Amygdala (tissue), 56 donors: ENCODE measurements around the gene TMEM88.

Source experiments
- DNase-seq, 56 donors: peaks; one replicate each; lab custom pipeline; 2025; lab: John Stamatoyannopoulos, UW

Gene TMEM88

GRCh38 chr17:7882068-7882467 lies 27.2 kb downstream of the TMEM88 start:
- DNase-seq = no peak

DNA sequence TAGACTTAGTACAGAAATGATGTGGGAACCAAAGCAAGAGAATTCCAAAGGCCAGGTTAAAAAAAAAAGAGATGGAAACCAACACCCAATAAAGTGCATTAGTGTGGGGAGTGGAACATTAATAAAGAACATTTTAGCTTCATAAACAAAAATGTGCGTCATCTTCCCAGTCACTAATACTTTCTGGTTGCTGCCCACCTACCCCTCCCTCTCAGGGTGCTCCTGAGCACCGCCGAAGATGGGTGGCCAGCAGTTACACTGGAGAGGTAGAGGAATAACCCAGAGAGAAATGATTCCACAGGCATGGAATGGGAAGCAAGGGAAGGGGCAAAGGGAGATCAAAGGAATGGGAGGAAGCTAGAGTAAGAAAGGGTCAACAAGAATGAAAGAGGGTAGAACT lies 27.8 kb downstream of the TMEM88 start:
- DNase-seq = no peak

DNA sequence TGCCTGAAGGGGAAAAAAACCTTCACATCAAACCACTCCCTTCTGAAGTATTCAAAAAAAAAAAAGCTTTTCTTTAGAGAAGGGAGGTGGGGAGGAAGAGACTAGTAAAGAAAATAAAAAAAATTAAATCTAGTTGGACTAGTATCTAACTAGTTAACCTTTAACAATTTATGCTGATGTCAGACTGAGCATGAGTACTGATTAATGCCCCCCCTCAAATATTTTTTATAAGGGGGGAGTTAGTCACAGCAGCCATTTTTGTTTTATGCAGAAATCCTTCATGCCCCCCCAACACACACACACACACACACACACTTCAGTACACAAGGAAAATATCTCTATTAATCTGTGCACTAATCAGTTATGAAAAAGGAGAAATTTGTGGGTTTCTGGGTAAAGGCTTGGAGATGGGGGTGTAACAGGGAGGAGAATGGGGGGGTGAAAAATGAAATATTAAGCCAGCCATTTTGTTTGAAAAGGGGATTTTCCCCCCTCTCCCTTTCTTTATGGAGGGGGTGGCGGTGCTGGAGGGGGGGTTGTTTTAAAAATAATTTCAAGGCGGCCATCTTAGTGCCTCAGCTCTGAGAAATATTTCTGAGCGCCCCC lies 29.0 kb downstream of the TMEM88 start:
- DNase-seq = no peak

DNA sequence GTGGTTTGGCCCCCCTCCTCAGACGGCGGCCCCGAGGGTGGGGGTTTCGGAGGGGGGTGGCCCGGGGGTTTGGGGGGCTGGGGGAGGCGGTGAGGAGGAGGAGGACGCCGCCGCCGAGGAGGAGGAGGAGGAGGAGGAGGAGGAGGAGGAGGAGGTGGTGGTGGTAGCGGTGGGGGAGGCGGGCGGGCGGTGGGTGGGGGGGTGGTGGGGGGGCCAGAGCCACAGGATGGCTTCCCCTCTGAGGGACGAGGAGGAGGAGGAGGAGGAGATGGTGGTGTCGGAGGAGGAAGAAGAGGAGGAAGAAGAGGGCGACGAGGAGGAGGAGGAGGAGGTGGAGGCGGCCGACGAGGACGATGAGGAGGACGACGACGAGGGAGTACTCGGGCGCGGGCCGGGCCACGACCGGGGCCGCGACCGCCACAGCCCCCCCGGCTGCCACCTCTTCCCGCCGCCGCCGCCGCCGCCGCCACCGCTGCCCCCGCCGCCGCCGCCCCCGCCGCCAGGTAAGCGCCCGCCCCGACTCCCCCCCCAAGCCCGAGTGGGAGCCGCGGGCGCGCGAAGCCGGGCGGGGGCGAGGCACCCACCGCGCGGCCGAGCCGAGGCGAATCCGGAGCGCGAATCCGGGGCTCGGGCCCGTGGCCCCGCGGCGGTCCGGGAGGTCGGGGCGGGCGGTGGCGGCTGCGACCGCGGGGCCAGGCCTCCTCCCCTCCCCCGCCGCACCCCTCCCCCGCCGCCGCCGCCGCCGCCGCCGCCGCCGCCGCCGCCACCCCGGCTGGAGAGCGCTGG lies 29.9 kb downstream of the TMEM88 start:
- no peak for DNase-seq

- DNase-seq = peak in 8 of 56 donors; percentile 11 to 62 (median 28)
Measured at GRCh38 chr17:7885367-7886226, 30.7 kb downstream of the TMEM88 start.

- DNase-seq = peak in 3 of 56 donors; percentile 10 to 31 (median 28)
Measured at GRCh38 chr17:7886227-7887037, 31.6 kb downstream of the TMEM88 start.

DNA sequence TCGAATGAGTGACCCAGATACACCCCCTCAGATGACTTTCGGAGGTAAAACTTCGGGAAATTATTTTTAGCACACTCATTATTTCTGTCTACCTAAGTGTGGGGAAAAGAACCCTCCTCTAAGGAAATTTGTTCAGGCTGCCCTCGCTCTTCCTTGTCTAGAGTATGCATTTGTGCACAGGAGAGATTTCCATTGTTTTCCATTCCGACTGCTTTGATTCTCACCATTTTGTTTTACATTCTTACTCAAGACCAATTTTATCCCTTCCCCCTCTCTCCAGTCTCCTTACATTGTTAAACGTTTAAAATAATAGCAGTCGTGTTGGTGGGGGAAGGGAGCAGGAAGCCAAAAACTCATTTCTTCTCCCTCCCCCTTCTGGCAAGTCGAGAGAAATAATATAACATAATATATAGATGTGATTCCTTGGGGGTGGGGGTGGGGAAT lies 32.2 kb downstream of the TMEM88 start:
- DNase-seq = no peak

DNA sequence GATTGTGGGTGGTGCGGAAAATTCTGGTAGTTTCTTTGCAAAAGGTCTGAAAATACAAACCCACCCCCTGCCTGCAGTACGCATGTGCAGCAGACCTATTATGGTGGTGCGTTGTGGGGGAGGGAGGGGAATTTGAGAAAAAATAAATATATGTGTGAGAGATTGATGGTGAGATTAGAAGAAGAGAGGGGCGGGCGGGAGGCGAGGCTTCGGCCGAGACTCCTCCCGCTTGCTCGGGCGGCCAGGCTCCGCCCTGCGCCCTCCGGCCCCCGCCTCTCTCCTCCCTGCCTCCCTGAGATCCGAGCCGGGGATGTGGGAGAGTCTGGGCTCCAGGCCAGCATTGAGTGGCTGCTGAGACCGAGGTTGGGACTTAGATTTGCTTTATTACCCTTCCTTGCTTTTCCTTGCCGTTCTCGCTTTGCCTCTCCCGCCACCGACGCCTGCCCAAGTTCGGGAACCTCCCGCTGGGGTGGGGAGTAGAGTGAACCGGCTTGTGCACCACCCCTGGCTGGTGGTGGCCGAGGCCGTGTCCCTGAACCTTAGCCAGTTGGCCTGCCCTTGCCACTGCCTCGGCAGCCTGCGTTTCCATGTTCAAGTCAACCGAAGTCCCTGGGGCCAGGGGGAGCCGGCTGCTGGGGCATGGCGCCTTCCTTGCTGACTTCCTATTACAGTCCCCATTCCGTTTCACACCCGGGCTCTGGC lies 32.8 kb downstream of the TMEM88 start:
- DNase-seq = peak in 55 of 56 donors; percentile 30 to 91 (median 81)

- DNase-seq = peak in 3 of 56 donors; percentile 18 to 31 (median 22)
Measured at GRCh38 chr17:7888184-7888920, 33.5 kb downstream of the TMEM88 start, which contains the start of gene CHD3. Gene CHD3 (plus strand): TSS chr17:7888789. CDS start chr17:7889001, 212 bp downstream.

DNA sequence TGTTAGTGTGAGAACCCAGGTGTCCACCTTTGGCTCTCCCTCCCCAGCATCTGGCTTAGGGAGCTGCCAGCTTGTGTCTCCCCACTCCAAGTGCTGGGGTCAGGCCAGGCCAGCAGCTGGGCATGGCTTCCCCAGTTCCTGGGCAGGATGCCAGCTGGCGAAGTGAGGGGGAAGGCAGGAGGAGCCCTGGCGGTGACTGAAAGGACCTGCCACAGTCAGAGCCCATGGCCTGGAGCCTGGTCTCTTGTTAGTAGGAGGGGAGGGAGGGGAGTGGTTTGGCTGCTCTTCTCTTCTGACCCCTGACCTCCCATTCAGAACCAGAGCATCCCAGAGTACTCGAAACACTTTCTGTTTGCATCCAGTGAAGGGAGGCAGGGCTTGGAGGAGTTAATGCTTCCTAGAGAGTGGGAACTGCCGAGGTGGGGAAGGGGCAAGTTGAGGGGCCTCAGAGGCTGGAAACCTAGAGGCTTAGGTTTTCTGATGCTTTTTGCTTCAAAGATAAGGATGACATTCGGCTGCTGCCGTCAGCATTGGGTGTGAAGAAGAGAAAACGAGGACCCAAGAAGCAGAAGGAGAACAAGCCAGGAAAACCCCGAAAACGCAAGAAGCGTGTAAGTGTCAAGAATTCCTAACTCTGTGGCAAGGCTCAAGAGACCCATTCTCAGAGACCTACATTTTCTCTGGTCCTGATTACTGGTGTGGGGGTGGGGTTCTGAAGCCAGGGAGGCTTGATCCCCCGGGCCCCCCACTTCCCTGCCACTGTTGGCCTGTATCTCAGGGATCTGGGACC lies 34.5 kb downstream of the TMEM88 start:
- peak; percentile 53 to 97 (median 94) for DNase-seq

GRCh38 chr17:7893187-7893880 lies 38.5 kb downstream of the TMEM88 start:
- no peak for DNase-seq

GRCh38 chr17:7894226-7894625 lies 39.4 kb downstream of the TMEM88 start:
- DNase-seq = no peak

DNA sequence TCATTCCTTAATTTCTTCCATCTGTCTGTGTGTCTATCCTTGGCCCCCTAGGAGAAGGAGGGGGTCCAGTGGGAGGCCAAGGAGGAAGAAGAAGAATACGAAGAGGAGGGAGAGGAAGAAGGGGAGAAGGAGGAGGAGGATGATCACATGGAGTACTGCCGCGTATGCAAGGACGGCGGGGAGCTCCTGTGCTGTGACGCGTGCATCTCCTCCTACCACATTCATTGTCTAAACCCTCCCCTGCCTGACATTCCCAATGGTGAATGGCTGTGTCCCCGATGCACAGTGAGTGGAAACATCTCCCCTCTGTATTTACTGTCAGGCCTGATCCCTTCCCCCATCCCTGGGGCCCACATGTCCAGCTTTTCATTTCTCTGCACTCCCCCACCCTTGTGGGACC lies 40.0 kb downstream of the TMEM88 start:
- no peak for DNase-seq

- DNase-seq = no peak
Measured at GRCh38 chr17:7897090-7897489, 42.2 kb downstream of the TMEM88 start.

DNA sequence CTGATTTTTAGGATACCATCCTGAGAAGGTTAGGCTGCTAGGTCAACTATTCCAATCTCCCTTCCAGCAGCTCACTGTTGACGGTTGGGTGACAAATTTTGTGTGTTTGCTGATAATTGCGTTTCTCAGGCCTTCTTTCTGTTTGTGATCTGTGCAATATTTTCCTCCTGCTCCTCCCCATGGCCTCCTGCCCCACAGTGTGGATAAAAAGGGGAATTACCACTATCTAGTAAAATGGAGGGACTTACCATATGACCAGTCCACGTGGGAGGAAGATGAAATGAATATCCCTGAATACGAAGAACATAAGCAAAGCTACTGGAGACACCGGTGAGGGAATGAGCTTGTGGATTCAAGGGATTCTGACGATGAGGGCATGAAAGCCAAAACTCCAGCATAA lies 42.9 kb downstream of the TMEM88 start:
- peak in 16 of 56 donors; percentile 0 to 54 (median 24) for DNase-seq

DNA sequence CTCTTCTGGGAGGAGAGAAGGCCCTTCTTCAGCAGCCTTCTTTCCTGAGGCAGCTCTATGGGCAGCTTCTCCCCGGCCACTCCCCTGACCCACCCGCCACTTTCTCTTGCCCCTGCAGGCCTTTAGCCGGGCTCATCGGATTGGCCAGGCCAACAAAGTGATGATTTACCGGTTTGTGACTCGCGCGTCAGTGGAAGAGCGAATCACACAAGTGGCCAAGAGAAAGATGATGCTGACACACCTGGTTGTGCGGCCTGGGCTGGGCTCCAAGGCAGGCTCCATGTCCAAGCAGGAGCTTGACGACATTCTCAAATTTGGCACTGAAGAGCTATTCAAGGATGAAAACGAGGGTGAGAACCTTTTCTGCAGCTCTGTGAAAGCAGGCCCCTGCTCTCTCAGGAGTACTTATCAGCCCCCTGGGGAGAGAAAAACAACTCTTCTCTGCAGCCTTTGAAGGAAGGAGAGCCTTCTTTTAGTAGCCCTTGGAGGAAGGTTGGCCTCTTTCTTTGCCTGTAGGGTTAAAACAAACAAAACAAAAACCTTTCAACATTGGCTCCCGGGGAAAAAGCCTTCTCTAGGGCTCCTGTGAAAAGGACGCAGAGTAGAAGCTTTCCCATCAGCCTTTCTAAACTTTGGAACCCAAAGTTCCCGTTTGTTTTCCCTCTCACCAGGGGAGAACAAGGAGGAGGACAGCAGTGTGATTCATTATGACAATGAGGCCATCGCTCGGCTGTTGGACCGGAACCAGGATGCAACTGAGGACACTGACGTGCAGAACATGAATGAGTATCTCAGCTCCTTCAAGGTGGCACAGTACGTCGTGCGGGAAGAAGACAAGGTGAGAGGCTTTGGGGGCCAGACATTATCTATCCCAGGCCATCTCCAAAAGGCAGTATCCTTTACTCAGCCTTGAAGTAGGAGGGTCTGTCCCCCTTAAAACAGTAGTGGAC lies 48.6 kb downstream of the TMEM88 start:
- no peak for DNase-seq
